ENCODE results near the gene KANTR.
"Not testable (repeated sequence)": the region's sequence is repeated elsewhere in the genome, so short reads cannot be mapped to it uniquely, and the experiment has no call there.

The KANTR gene

DNA sequence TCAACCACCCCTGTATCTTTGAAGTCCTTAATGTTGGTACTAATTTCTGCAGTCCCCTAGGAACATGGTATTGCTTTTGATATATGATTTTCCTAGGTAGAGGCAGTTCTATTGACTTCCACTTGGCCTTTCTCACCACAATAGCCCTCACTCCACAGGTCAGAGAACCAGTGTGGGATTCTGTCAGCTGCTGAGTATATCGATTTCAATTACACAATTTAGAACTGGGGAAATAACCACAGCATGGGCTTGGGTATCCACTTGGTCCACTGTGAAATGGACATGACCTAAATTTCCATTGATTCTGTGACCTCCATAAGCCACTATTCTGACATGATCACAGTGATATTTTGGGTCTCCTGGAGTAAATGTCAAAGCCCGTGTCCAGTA is 62.3 kb downstream of the KANTR start:
- in situ Hi-C loops (cut with HindIII; ENCODE audit: low sequenced_read_pairs), result no loop called here
- no peak overlapping the region for H3K4me3 ChIP-seq (ENCODE audit: low read depth, low read length)
- DNase-seq (ENCODE audit: low read depth), result no peak
- TF ChIP-seq, protein P1, sequence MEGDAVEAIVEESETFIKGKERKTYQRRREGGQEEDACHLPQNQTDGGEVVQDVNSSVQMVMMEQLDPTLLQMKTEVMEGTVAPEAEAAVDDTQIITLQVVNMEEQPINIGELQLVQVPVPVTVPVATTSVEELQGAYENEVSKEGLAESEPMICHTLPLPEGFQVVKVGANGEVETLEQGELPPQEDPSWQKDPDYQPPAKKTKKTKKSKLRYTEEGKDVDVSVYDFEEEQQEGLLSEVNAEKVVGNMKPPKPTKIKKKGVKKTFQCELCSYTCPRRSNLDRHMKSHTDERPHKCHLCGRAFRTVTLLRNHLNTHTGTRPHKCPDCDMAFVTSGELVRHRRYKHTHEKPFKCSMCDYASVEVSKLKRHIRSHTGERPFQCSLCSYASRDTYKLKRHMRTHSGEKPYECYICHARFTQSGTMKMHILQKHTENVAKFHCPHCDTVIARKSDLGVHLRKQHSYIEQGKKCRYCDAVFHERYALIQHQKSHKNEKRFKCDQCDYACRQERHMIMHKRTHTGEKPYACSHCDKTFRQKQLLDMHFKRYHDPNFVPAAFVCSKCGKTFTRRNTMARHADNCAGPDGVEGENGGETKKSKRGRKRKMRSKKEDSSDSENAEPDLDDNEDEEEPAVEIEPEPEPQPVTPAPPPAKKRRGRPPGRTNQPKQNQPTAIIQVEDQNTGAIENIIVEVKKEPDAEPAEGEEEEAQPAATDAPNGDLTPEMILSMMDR (IDR thresholded peaks at IDR 0.05; ENCODE audit: low read depth, low read length, missing control alignments), result no peak

DNA sequence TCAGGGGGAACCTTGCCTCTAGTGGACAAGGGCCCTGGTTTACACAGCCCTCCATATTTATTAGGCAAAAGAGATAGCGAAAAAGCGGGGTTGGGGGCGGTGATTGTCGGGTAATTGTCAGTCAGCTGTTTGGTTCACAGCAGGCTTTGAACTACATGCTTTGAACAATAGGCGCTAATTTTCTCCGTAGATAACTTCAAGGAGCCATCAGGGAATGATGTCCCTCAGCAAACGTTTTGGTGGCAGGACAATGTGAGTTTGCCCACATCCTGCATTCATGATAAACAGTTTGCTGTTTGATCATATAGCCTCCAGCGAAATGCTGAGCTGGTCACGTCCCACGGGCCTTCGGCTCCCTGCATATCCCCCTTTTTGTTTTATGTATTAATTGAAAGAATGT is 65.2 kb downstream of the KANTR start:
- no peak overlapping the region for H3K4me3 ChIP-seq (ENCODE audit: low read depth, low read length)
- DNase-seq (ENCODE audit: low read depth), result no peak
- TF ChIP-seq, protein P1 (IDR thresholded peaks at IDR 0.05; ENCODE audit: low read depth, low read length, missing control alignments), result no peak
- in situ Hi-C loops (cut with HindIII; ENCODE audit: low sequenced_read_pairs), result no loop called here

DNA sequence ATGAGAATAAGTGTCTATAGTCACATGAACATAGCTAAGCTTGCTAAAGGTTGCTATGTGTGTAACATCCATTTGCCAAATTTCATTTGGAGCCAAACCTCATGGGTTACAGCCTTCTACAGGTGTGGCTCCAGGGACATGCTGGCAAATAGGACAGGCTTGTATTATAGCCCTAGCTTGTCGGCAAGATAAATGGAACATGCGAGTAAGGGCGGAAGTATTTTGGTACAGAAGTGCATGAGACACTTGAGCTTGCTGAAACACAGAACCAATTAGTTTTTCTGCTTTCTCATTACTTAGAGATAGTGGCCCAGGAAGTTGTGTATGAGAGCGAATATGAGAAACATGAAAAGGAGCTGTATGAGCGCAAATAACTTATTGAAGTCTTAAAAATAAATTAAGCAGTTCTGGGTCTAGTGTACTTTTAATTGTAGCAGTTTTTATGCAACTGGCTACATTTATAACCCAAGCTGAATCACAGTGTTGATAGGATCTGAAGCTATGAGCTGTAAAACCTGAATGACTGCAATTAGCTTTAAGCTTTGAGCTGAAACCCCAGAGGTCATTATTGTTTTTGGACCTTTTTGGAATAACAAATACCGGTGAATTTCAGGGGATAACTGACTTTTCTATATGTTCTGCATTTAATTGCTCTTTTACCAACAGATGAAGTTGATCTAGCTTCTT is 66.5 kb downstream of the KANTR start:
- H3K4me3 ChIP-seq (ENCODE audit: low read depth, low read length), result no peak overlapping the region
- DNase-seq (ENCODE audit: low read depth), result no peak
- in situ Hi-C loops (cut with HindIII; ENCODE audit: low sequenced_read_pairs), result no loop called here
- TF ChIP-seq, protein P1 (IDR thresholded peaks at IDR 0.05; ENCODE audit: low read depth, low read length, missing control alignments), result no peak

DNA sequence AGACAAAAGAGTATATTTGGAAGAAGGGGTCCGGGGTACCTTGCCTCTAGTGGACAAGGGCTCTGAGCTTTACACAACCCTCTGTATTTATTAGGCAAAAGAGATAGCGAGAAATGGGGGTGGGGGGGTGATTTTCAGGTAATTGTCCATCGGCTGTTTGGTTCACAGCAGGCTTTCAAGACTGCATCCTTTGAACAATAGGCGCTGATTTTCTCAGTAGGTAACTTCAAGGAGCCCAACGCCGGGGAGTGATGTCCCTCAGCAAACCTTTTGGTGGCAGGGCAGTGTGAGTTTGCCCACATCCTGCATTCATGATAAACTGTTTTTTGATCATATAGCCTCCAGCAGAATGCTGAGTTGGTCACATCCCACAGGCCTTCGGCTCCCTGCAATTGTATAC is 69.5 kb downstream of the KANTR start:
- DNase-seq (ENCODE audit: low read depth), result no peak
- in situ Hi-C loops (cut with HindIII; ENCODE audit: low sequenced_read_pairs), result no loop called here
- no peak overlapping the region for H3K4me3 ChIP-seq (ENCODE audit: low read depth, low read length)
- TF ChIP-seq, protein P1 (IDR thresholded peaks at IDR 0.05; ENCODE audit: low read depth, low read length, missing control alignments), result no peak

DNA sequence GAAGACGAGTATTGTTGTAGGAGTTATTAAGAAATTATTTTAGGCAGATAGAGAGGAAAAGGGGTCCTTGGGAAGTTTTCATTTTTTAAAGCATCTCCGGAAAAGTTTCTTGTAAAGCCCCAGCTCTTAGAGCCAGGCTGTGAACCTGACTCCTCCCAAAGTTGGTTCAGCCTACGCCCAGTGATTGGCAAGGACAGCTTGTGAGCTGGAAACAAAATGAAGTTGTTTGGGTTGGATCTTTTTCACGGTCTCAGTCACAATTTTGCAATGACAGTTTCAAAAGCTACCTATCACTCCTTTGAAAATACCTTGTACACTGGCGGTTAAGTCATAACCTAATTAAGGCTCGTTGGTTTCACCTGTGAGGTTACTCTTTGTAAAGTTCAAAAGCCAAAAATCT is 70.6 kb downstream of the KANTR start:
- in situ Hi-C loops (cut with HindIII; ENCODE audit: low sequenced_read_pairs); H3K4me3 ChIP-seq (ENCODE audit: low read depth, low read length); DNase-seq (ENCODE audit: low read depth): not testable (repeated sequence)

DNA sequence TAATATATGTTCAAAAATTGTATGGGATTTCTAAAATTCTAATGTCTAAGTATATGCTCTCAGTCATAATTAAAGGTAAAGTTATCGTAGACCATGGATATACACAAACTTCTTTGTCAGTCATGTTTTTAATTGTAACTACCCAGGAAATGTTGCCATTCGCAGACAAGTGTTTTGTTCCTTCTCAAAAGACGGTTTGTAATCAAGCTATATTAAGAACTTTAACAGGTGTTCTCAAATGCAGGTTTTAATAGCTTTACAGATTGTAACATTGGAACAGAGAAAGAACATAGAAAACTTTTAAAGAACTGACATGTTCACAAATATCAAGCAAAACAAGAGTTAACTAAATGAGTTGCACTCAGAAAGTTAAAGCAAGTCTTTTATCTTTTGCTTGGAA is 72.2 kb downstream of the KANTR start:
- in situ Hi-C loops (cut with HindIII; ENCODE audit: low sequenced_read_pairs), result no loop called here
- TF ChIP-seq, protein P1 (IDR thresholded peaks at IDR 0.05; ENCODE audit: low read depth, low read length, missing control alignments), result no peak
- H3K4me3 ChIP-seq (ENCODE audit: low read depth, low read length), result no peak overlapping the region
- DNase-seq (ENCODE audit: low read depth), result no peak

DNA sequence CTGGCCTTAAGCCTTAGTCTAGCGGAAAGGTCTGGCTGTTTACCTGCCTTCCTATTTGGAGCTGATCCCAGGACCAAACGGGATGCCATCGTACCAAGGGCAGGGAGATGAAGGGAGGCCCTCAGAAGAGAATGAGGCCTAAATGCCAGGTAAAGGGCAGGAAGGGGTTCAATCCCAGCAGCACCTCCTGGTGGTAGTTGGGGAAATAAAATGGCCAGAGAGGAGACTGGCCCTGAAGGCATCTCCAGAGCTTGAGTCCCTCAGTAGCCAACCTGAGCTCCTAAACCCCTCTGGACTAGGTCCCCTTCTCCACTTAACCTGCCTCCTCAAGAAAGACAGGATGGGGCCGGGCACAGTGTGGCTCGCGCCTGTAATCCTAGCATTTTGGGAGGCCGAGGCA is 77.4 kb downstream of the KANTR start:
- no peak overlapping the region for H3K4me3 ChIP-seq (ENCODE audit: low read depth, low read length)
- in situ Hi-C loops (cut with HindIII; ENCODE audit: low sequenced_read_pairs), result no loop called here
- TF ChIP-seq, protein P1 (IDR thresholded peaks at IDR 0.05; ENCODE audit: low read depth, low read length, missing control alignments), result no peak
- DNase-seq (ENCODE audit: low read depth), result no peak
